Parathyroid adenoma (tissue), 2 donors: ENCODE data around the gene SYT13.

Experiments used
- H2AFZ ChIP-seq: fragments of 300-600 bp; sonication (generic); one replicate; pipeline ENCODE4 v1.7.0; 2017; ENCODE audit warnings: antibody characterized with exemption, mild to moderate bottlenecking
- H3K27ac ChIP-seq: fragments of 300-600 bp; sonication (generic); one replicate; pipeline ENCODE4 v1.7.0; 2017
- H3K27me3 ChIP-seq: fragments of 300-600 bp; sonication (generic); one replicate; pipeline ENCODE4 v1.7.0; 2017; ENCODE audit warnings: low read length; ENCODE audit not compliant: control insufficient read depth, insufficient read depth
- H3K36me3 ChIP-seq: fragments of 300-600 bp; sonication (generic); one replicate; pipeline ENCODE4 v1.7.0; 2017; ENCODE audit warnings: low read length; ENCODE audit not compliant: control insufficient read depth, insufficient read depth
- H3K4me1 ChIP-seq: fragments of 300-600 bp; sonication (generic); one replicate; pipeline ENCODE4 v1.7.0; 2017; ENCODE audit warnings: control low read depth
- H3K4me2 ChIP-seq: fragments of 300-600 bp; sonication (generic); one replicate; pipeline ENCODE4 v1.7.0; 2017; ENCODE audit warnings: low read length
- H3K4me3 ChIP-seq: fragments of 300-600 bp; sonication (generic); one replicate; pipeline ENCODE4 v1.7.0; 2017; ENCODE audit warnings: low read depth, low read length
- H3K79me2 ChIP-seq: fragments of 300-600 bp; sonication (generic); one replicate; pipeline ENCODE4 v1.7.0; 2017; ENCODE audit warnings: control low read depth
- H3K9ac ChIP-seq: fragments of 300-600 bp; sonication (generic); one replicate; pipeline ENCODE4 v1.7.0; 2017; ENCODE audit warnings: mild to moderate bottlenecking
- H3K9me3 ChIP-seq: fragments of 300-600 bp; sonication (generic); one replicate; pipeline ENCODE4 v1.7.0; 2017; ENCODE audit warnings: low read length; ENCODE audit not compliant: control insufficient read depth
- TF ChIP-seq, protein P1 (sequence below): fragments of 300-600 bp; sonication (generic); IDR thresholded peaks from one replicate; pipeline ENCODE4 v1.7.0; 2017; ENCODE audit warnings: antibody characterized with exemption, mild to moderate bottlenecking
- donor health status: primary hyperparathyroidism.

The SYT13 gene

DNA sequence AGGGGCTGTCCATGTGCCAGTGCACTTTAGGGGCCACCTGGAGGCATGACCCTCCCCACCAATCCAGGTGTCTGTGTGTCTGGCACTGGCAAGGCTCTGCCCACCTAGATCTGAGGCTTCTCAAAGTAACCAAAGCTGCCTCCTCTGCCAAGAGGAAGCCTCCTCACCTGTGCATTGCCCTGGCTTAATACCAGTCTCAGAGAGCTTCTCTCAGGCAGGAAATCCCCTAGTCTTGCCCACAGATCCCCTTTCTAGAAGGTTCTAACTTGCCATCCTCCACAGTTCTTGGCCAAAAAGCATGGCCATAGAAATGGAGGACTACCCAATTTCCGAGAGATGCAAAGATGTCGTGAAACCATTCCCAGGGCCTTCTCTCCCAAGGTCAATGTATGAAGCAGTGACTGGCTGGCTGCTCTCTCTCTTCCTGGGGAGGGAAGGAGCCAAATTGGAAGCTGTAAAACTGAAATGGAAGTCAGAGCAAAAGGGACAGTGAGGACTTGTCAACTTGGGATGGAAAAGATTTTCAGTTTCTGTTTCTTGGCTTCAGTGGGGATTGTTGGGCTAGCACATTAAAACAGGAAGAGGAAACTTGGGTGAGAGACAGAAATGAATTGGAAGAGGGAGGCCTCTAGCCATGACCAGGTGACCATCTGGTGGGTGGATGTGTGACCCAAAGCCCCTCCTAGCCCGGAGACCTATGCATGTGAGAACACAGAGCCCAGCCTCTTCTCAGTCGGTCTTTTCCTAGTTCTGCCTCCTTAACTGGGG is 70.9 kb downstream of the SYT13 start:
- Histone ChIP-seq H3K27me3 (no peaks in the 10 kb centered on the region), H3K9ac (no peak overlapping the region), H2AFZ (no peak overlapping the region), H3K4me1 (no peaks in the 10 kb centered on the region), H3K4me2 (no peak overlapping the region), H3K9me3 (no peaks in the 10 kb centered on the region), H3K27ac (no peak overlapping the region), H3K4me3 (no peak overlapping the region), H3K36me3 (no peaks in the 10 kb centered on the region), H3K79me2 (no peaks in the 10 kb centered on the region)
- TF ChIP-seq, protein P1, sequence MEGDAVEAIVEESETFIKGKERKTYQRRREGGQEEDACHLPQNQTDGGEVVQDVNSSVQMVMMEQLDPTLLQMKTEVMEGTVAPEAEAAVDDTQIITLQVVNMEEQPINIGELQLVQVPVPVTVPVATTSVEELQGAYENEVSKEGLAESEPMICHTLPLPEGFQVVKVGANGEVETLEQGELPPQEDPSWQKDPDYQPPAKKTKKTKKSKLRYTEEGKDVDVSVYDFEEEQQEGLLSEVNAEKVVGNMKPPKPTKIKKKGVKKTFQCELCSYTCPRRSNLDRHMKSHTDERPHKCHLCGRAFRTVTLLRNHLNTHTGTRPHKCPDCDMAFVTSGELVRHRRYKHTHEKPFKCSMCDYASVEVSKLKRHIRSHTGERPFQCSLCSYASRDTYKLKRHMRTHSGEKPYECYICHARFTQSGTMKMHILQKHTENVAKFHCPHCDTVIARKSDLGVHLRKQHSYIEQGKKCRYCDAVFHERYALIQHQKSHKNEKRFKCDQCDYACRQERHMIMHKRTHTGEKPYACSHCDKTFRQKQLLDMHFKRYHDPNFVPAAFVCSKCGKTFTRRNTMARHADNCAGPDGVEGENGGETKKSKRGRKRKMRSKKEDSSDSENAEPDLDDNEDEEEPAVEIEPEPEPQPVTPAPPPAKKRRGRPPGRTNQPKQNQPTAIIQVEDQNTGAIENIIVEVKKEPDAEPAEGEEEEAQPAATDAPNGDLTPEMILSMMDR: no peak

DNA sequence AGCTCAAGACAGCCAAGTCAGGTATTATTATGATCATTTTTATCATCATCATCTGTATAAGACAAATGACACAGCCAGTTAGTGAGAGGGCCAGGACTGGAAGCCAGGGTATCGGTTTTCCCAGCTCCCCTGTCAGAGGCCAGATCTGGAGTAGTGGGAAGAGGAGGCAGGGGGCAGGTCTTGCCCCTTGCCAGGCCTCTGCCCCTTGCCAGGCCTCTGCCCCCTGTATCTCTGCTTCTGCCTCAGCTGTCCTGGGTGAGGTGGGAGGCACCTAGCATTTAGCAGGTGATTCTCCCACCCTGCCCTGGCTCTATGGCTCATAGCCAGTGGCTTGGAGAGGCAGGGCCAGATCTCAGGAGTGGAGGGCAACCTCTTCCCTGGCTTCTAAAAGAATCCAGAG is 72.4 kb downstream of the SYT13 start:
- Histone ChIP-seq H3K4me1 (no peaks in the 10 kb centered on the region), H3K4me2 (no peak overlapping the region), H3K9ac (no peak overlapping the region), H2AFZ (no peak overlapping the region), H3K4me3 (no peak overlapping the region), H3K79me2 (no peaks in the 10 kb centered on the region), H3K27ac (no peak overlapping the region), H3K27me3 (no peaks in the 10 kb centered on the region), H3K9me3 (no peaks in the 10 kb centered on the region), H3K36me3 (no peaks in the 10 kb centered on the region)
- TF ChIP-seq, protein P1: no peak

DNA sequence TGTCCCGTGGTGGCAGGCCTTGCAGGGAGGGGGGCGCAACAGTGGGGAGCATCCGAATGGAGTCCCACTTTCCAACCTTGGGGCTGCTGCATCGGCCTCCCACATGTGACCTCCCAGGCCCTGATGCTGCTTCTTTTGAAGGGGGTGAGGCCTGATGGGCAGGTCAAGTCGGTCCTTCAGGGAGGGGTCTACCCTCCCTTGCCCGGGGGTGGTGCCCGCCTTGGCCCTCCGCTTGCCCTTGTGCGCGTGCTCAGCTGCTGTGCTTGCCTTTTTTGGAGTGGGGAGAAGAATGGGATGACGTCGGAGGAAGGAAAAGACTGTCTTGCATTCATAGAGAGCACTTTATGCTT is 72.8 kb downstream of the SYT13 start:
- Histone ChIP-seq H3K4me3 (no peak overlapping the region), H3K9ac (no peak overlapping the region), H3K4me1 (no peaks in the 10 kb centered on the region), H3K36me3 (no peaks in the 10 kb centered on the region), H3K4me2 (no peak overlapping the region), H3K27me3 (no peaks in the 10 kb centered on the region), H2AFZ (no peak overlapping the region), H3K27ac (no peak overlapping the region), H3K9me3 (no peaks in the 10 kb centered on the region), H3K79me2 (no peaks in the 10 kb centered on the region)
- TF ChIP-seq, protein P1: no peak

DNA sequence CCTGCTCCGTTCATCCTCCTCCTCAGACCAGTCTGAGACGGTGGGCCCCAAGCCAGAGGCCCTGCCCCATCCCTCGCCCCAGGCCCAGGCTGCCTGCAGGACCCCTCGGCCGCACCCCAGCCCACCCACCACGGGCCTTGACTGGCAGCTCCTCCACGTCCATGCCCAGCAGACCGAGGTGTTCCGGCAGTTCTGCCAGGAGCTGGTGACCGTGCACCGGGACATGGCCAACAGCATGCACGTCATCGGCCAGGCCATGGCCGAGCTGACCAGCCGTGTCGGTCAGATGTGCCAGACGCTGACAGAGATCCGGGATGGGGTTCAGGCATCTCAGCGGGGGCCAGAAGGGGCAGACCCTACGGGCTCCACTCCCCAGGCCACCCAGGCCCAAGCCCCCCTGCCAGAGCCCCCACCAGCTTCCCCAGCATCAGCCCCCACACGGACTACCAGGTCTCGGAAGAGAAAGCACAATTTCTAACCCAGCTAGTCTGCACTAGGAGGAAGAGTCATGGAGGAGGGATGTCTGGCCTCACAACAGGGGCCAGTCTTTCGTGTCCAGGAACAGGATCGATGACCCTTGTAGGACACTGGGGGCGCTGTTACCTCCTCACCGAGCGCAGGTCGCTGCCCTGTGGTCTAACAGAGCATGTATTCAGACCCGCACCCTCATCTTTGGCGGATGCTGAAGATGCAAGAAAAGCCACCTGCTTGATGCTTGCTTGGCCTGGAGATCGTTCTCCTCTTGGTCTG is 73.4 kb downstream of the SYT13 start:
- H3K4me3 ChIP-seq: no peak overlapping the region
- H3K27me3 ChIP-seq: no peaks in the 10 kb centered on the region
- H2AFZ ChIP-seq: no peak overlapping the region
- TF ChIP-seq, protein P1: no peak
- no peaks in the 10 kb centered on the region for H3K36me3 ChIP-seq
- no peaks in the 10 kb centered on the region for H3K9me3 ChIP-seq
- H3K9ac ChIP-seq: no peak overlapping the region
- H3K79me2 ChIP-seq: no peaks in the 10 kb centered on the region
- H3K27ac ChIP-seq: no peak overlapping the region
- no peak overlapping the region for H3K4me2 ChIP-seq
- no peaks in the 10 kb centered on the region for H3K4me1 ChIP-seq
